HG02981 (cell line): ENCODE measurements around the gene ZNF860.

Source experiments
- ATAC-seq: cut with Tn5 transposase; IDR thresholded peaks from one replicate; pipeline ENCODE4 v1.9.1; 2021; ENCODE audit warnings: mild to moderate bottlenecking, moderate library complexity; ENCODE audit not compliant: unreplicated experiment

The ZNF860 gene

GRCh38 chr3:31981206-31982181, at the start of gene ZNF860, which contains the start of gene OSBPL10:
ZNF860 (plus strand) TSS chr3:31981750; CDS start chr3:31989080, 7,330 bp downstream.
OSBPL10 (minus strand) TSS chr3:31981262; CDS start chr3:31981179, 83 bp downstream.
- ATAC-seq: no peak

- no peak for ATAC-seq
Observed at GRCh38 chr3:31932990-31933389, 48.6 kb upstream of the ZNF860 start.

GRCh38 chr3:31934018-31934417, 47.5 kb upstream of the ZNF860 start:
- ATAC-seq: no peak

- ATAC-seq: no peak
Observed at GRCh38 chr3:31934866-31935265, 46.7 kb upstream of the ZNF860 start.

GRCh38 chr3:31936420-31937060, 45.0 kb upstream of the ZNF860 start:
- ATAC-seq: no peak

- no peak for ATAC-seq
Observed at GRCh38 chr3:31937225-31937624, 44.3 kb upstream of the ZNF860 start.

GRCh38 chr3:31942446-31942845, 39.1 kb upstream of the ZNF860 start:
- ATAC-seq: no peak

GRCh38 chr3:31943041-31943440, 38.5 kb upstream of the ZNF860 start:
- no peak for ATAC-seq

GRCh38 chr3:31945738-31946052, 35.9 kb upstream of the ZNF860 start:
- ATAC-seq: no peak

GRCh38 chr3:31946484-31947081, 35.0 kb upstream of the ZNF860 start:
- ATAC-seq: no peak

- no peak for ATAC-seq
Observed at GRCh38 chr3:31947162-31947561, 34.4 kb upstream of the ZNF860 start.

GRCh38 chr3:31947671-31948091, 33.9 kb upstream of the ZNF860 start:
- no peak for ATAC-seq

- ATAC-seq: no peak
Observed at GRCh38 chr3:31948280-31948679, 33.3 kb upstream of the ZNF860 start.

GRCh38 chr3:31952205-31952604, 29.3 kb upstream of the ZNF860 start:
- peak; percentile 89 for ATAC-seq

- no peak for ATAC-seq
Observed at GRCh38 chr3:31953091-31953490, 28.5 kb upstream of the ZNF860 start.

- no peak for ATAC-seq
Observed at GRCh38 chr3:31953636-31954035, 27.9 kb upstream of the ZNF860 start.

- no peak for ATAC-seq
Observed at GRCh38 chr3:31955581-31955980, 26.0 kb upstream of the ZNF860 start.

- ATAC-seq: no peak
Observed at GRCh38 chr3:31957106-31957505, 24.4 kb upstream of the ZNF860 start.

- no peak for ATAC-seq
Observed at GRCh38 chr3:31958701-31959152, 22.8 kb upstream of the ZNF860 start.

- no peak for ATAC-seq
Observed at GRCh38 chr3:31959251-31959650, 22.3 kb upstream of the ZNF860 start.

GRCh38 chr3:31959951-31960792, 21.4 kb upstream of the ZNF860 start:
- ATAC-seq: peak; percentile 31
